Memory B cell (primary cell): ENCODE measurements around the gene PDE4D.
A peak's percentile ranks its signal among the peaks of the same experiment; 100 is the strongest.
"Not testable (repeated sequence)": the region's sequence is repeated elsewhere in the genome, so short reads cannot be mapped to it uniquely, and the experiment has no call there.

Source experiments
- ATAC-seq: fragments of 150-1000 bp; cut with Tn5 transposase; 2 replicates; pipeline ENCODE4 v1.10.0; 2021; ENCODE audit warnings: low read depth, mild to moderate bottlenecking, moderate library complexity
- DNase-seq, 2 donors: peaks; one replicate each; pipeline ENCODE4 v3.0.0; 2022; ENCODE audit warnings: low spot score in 2 of 2
- H3K27ac Mint-ChIP-seq: one replicate; pipeline ENCODE4 v1.8.0; 2022; ENCODE audit warnings: mild to moderate bottlenecking, moderate library complexity, mixed read lengths
- H3K27me3 Mint-ChIP-seq: one replicate; pipeline ENCODE4 v1.8.0; 2022; ENCODE audit warnings: mixed read lengths
- H3K36me3 Mint-ChIP-seq: one replicate; pipeline ENCODE4 v1.8.0; 2022; ENCODE audit warnings: mild to moderate bottlenecking, mixed read lengths
- H3K4me1 Mint-ChIP-seq: one replicate; pipeline ENCODE4 v1.8.0; 2022; ENCODE audit warnings: mixed read lengths
- H3K4me3 Mint-ChIP-seq: one replicate; pipeline ENCODE4 v1.8.0; 2022; ENCODE audit warnings: mild to moderate bottlenecking, moderate library complexity, mixed read lengths
- H3K9me3 Mint-ChIP-seq: one replicate; pipeline ENCODE4 v1.8.0; 2022; ENCODE audit warnings: mixed read lengths

Gene PDE4D

DNA sequence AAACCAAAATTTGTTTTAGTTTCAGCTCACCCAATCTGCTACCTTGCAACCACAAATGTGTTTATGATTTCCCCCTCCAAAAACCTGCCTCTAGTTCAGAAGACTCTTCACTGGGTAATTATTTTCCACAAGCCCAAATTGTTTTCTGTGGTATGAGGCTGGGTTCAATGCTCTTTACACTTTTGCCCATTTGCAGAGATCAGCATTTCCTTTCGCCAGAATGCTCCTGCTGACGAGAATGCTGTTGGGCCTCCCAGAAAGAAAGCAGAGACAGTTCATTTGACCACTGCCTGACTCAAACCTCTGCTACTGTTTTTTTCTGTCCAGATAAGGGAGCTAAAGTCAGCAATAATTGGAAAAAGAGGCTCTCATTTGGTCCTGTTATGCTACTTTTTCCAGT lies 427.3 kb downstream of the PDE4D start:
- H3K27ac Mint-ChIP-seq = no peak overlapping the region
- H3K27me3 Mint-ChIP-seq = no peaks in the 10 kb centered on the region
- DNase-seq (no peak), ATAC-seq (no peak)
- H3K4me3 Mint-ChIP-seq = no peak overlapping the region
- no peaks in the 10 kb centered on the region for H3K4me1 Mint-ChIP-seq
- peaks cover 3% of the 10 kb centered on the region for H3K36me3 Mint-ChIP-seq
- H3K9me3 Mint-ChIP-seq = no peaks in the 10 kb centered on the region

DNA sequence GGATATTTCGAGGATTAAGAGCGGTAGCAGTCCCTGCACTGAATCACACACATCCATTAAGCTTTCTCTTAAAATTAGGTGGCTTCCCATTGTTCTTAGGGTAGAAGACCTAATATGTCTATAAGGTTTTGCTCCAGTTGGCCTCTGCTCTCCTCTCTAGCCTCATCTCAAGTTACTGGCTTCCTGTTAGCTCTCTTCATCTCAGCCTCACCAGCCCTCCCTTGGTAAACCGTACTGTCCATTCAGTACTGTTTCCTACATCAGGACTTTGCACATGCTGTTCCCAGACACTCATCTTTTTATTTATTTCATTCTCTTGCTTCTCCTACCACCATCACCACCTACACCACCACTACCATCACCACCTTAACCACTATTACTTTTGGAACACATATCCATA lies 428.6 kb downstream of the PDE4D start:
- ATAC-seq = no peak
- Mint-ChIP-seq H3K27me3 (no peaks in the 10 kb centered on the region), H3K36me3 (peaks cover 3% of the 10 kb centered on the region), H3K4me3 (no peak overlapping the region), H3K4me1 (no peaks in the 10 kb centered on the region), H3K27ac (no peak overlapping the region), H3K9me3 (no peaks in the 10 kb centered on the region)
- DNase-seq = no peak

DNA sequence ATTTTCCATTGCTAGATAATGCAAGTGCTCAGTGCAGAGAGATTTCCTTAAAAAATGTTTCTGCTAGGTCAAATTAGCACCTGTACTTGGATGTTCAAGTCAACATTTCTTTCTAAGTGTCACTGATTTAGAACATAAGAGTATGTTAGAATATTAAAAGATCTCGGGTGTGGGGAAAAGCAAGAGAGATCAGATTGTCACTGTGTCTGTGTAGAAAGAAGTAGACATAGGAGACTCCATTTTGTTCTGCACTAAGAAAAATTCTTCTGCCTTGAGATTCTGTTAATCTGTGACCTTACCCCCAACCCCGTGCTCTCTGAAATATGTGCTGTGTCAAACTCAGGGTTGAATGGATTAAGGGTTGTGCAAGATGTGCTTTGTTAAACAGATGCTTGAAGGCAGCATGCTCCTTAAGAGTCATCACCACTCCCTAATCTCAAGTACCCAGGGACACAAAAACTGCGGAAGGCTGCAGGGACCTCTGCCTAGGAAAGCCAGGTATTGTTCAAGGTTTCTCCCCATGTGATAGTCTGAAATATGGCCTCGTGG lies 429.8 kb downstream of the PDE4D start:
- not testable (repeated sequence) for H3K4me1 Mint-ChIP-seq, ATAC-seq, H3K36me3 Mint-ChIP-seq, H3K27ac Mint-ChIP-seq, H3K27me3 Mint-ChIP-seq, H3K4me3 Mint-ChIP-seq, DNase-seq, H3K9me3 Mint-ChIP-seq

DNA sequence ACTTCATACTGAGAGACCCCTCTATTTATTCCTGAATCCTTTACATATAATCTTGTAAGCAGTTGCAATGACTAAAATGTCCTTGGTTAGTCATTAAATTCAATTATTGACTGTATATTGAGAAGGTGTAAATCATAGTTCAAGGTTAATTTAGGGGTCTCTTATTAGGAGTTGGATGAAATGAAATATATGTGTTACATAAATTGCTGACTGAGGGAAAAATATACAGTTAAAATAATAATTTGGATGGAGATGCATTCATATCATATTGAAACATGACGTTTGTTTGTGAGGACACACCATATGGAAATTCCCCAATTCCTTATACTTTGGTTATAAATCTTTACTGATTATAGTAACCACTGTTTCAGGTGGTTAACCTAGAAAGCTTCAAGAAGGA lies 430.6 kb downstream of the PDE4D start:
- no peak for ATAC-seq
- no peak for DNase-seq
- Mint-ChIP-seq H3K27ac (no peak overlapping the region), H3K4me1 (no peaks in the 10 kb centered on the region), H3K36me3 (peaks cover 3% of the 10 kb centered on the region), H3K9me3 (no peaks in the 10 kb centered on the region), H3K4me3 (no peak overlapping the region), H3K27me3 (no peaks in the 10 kb centered on the region)

DNA sequence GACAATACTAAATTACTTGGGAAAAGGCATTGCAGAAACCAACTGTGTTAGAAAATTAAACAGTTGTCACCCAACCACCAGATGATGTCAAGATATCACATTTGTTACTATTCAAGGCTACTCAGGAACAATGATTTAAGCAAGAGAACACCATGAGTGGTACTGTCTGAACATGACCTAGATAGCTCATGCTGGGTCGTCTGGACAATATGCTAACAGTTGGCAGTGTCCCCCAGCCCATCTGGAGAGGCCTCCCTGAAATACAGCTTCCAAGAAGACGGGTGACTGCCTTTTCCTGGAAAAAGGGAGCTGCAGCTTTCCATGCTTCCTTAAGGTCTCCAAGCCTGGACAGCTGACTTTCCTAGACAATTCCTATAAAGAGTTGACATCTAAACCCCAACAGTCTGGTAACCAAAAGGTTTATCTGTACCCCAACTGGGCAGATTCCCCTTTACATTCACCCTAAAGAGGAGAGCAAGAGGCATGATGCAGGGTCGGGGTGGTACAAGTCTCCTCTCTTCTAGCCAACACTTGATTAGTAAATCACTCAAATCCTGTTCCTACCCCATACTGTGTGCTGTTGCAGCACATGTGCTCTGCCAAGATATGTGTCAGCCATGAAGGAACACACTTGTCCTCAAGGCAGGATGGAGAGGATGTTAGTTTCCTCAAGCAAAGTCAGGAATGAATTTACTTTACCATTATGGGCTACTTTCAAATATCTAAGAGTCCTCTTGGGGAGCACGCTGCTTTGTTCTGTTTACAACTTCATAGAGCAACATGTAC lies 433.0 kb downstream of the PDE4D start:
- Mint-ChIP-seq H3K27me3 (no peaks in the 10 kb centered on the region), H3K4me1 (no peaks in the 10 kb centered on the region), H3K4me3 (no peak overlapping the region), H3K9me3 (peaks cover 3% of the 10 kb centered on the region), H3K36me3 (peaks cover 7% of the 10 kb centered on the region), H3K27ac (no peak overlapping the region)
- no peak for DNase-seq
- no peak for ATAC-seq

DNA sequence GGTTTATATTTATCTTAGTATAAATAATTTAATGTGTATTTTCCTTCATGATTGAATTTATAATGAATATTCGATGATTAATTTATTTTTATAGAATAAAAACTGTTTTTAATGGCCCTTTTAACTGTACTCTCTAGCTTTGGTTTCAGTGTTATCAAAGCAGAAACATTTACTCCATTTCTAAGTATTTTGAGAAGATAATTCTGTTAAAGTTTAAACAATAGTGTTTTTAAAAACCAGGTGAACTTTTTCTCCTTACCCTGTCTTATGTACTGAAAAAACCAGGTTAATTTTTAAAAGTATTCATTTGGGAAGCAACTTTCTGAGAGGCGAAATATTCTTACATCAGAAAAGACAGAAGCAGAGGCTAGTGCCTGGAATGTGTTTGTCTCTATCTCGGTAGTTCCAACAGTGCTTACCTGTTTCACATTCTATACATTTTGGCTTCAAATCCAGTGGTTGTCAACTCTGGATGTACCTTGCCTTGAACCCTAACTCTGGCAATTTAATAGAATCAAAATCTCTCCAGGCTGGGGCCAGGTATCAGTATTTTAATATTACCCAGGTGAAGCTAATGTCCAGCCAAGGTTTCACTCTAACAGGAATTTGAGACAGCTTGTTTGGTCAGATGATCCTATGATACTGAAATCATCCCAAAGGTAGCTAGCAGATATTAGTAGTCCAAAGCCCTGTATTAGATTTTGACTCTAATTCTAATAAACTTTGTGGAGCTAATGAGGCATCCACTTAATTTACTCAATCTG lies 434.4 kb downstream of the PDE4D start:
- Mint-ChIP-seq H3K36me3 (peaks cover 10% of the 10 kb centered on the region), H3K4me3 (no peak overlapping the region)

DNA sequence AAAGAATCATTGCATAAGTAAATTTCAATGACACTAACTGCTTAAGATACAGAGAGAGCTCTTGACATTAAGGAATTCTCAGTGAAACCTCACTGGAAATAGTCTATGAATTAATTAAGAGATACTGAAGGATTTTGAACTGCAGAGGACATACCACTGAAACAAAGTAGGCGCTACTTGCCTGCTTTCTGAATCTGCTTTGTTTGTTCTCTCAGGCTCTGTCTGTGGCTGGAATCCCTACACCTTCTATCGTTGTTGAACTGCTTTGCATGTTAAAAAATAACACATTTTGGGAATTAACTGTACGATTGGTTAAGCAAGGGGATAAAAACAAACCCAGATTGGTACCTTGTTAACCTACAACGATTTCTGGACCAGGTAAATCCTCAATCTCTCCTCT lies 435.2 kb downstream of the PDE4D start:
- peaks cover 3% of the 10 kb centered on the region for H3K9me3 Mint-ChIP-seq
- H3K27me3 Mint-ChIP-seq = no peaks in the 10 kb centered on the region
- no peaks in the 10 kb centered on the region for H3K4me1 Mint-ChIP-seq
- no peak overlapping the region for H3K27ac Mint-ChIP-seq
- no peak for DNase-seq
- no peak overlapping the region for H3K4me3 Mint-ChIP-seq
- ATAC-seq = no peak
- H3K36me3 Mint-ChIP-seq = peaks cover 10% of the 10 kb centered on the region

More for the DNA sequence above, 434.4 kb downstream of the PDE4D start:
- H3K4me1 Mint-ChIP-seq = no peaks in the 10 kb centered on the region
- ATAC-seq (no peak), DNase-seq (no peak)
- H3K9me3 Mint-ChIP-seq = peaks cover 3% of the 10 kb centered on the region
- H3K27ac Mint-ChIP-seq = no peak overlapping the region
- no peaks in the 10 kb centered on the region for H3K27me3 Mint-ChIP-seq

DNA sequence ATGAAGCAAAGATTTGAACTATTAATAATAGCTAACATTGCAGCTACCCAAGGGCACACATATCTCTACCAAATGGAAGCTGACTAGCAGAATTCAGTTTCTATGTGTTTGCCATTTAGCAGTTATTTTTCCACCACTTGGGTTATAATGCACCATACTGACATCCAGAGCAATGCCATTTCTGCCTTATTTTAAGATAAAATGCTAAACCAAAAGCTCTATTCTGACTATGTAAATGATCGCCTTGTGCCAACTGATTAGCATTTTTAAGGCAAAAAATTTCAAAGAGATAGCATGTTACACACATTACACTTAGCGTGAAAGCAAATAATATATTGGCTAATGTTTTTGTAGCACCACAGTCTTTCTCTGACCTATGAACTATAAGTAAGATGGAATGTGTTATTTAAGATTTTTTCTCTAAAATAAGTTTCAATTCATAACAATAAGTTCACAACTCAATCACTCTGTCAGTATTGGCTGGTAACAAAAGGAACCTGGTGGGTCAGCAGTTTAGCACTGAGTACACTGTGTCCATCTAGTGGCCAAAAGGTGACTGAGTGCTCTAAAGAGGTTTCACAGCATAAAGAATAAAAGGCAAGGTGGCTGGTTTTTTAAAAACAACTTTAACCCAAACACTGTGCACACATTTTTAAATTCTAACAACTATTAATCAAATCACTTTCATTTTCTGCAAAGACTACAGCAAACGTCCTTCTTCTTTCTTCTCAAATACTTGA lies 443.5 kb downstream of the PDE4D start:
- peaks cover 3% of the 10 kb centered on the region for H3K9me3 Mint-ChIP-seq
- DNase-seq (no peak), ATAC-seq (no peak)
- H3K4me1 Mint-ChIP-seq = no peaks in the 10 kb centered on the region
- H3K27me3 Mint-ChIP-seq = no peaks in the 10 kb centered on the region
- peaks cover 4% of the 10 kb centered on the region for H3K36me3 Mint-ChIP-seq
- no peak overlapping the region for H3K4me3 Mint-ChIP-seq
- no peak overlapping the region for H3K27ac Mint-ChIP-seq

DNA sequence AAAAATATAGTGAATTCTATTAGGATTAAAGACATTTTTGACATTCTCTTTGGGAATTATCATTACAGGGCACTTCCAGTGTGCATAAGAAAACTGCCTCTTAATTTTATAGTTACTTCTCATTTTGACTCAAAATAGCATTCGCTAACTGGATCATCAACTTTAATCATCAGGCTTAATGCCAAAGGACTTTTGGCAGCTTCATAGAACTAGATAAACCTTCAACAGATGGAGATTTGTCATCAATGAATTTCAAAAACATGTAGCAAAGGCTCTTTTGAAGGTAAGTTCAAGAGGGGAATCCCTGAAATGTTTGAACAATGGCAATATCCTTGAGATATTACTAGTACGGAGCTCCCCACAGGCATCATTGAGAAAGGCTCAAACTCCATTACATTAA lies 447.2 kb downstream of the PDE4D start:
- Mint-ChIP-seq H3K9me3 (peaks cover 3% of the 10 kb centered on the region), H3K4me1 (no peaks in the 10 kb centered on the region), H3K4me3 (no peak overlapping the region), H3K27me3 (no peaks in the 10 kb centered on the region), H3K36me3 (peaks cover 10% of the 10 kb centered on the region), H3K27ac (no peak overlapping the region)
- no peak for DNase-seq
- ATAC-seq = no peak

DNA sequence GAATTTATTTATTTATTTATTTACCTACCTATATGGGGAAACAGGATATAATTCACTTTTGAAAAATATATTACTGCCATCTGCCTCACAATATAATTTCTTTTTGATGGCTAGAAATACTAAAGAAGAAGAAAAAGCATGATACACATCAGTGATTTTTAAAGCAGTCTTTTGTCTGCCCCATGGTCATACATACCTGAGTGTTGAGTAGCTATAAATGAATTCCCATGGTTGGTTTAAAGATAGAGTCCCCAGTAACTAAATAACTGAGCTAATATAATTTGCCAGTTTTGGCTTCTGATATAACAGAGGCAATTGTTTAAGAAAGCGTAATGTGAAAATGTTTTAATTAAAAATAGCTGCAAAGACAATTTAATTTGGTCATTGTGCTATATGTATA lies 447.8 kb downstream of the PDE4D start:
- Mint-ChIP-seq H3K27me3 (no peaks in the 10 kb centered on the region), H3K4me3 (no peak overlapping the region), H3K9me3 (peaks cover 3% of the 10 kb centered on the region), H3K27ac (no peak overlapping the region), H3K36me3 (peaks cover 10% of the 10 kb centered on the region), H3K4me1 (no peaks in the 10 kb centered on the region)
- DNase-seq (no peak), ATAC-seq (no peak)

DNA sequence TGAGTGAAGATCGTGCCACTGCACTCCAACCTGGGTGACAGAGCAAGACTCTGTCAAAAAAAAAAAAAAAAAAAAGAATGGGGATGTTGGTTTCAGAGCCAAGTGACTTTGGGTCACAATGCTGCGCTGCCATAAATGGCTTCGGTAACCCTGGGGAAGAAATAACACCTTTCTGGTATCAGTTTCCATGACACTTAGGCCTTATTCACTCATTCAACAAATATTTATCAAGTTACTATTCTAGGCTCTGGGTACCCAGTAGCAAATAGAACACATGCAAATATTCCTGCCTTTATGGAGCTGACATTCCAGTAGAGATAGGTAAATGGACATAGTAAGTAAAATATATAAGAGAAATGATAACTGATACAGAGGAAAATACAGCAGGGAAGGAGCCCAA lies 454.2 kb downstream of the PDE4D start:
- Mint-ChIP-seq H3K36me3 (peaks cover 5% of the 10 kb centered on the region), H3K27ac (no peak overlapping the region), H3K4me1 (no peaks in the 10 kb centered on the region), H3K9me3 (no peaks in the 10 kb centered on the region), H3K4me3 (no peak overlapping the region), H3K27me3 (no peaks in the 10 kb centered on the region)
- no peak for DNase-seq
- no peak for ATAC-seq

DNA sequence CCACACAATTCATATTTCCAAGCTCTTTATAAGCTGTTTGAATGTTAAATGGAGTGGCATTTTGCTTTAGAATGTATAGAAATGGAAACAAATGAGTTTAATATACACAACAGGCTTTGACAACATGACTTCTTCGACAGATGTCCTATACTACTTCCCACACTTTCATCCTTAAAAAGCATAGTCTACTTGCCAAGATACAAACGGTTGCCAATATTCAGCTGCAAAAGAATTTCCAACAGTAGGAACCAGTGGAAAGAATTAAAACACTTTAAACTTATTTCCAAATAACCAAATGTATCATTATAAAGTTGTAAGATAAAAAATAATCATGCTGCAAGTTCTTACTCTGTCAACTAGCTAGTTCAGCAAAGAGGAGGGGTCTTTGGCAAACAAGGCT lies 456.4 kb downstream of the PDE4D start:
- H3K27ac Mint-ChIP-seq = no peak overlapping the region
- H3K9me3 Mint-ChIP-seq = no peaks in the 10 kb centered on the region
- no peak for DNase-seq
- H3K4me1 Mint-ChIP-seq = no peaks in the 10 kb centered on the region
- no peaks in the 10 kb centered on the region for H3K36me3 Mint-ChIP-seq
- H3K4me3 Mint-ChIP-seq = no peak overlapping the region
- H3K27me3 Mint-ChIP-seq = no peaks in the 10 kb centered on the region
- no peak for ATAC-seq

DNA sequence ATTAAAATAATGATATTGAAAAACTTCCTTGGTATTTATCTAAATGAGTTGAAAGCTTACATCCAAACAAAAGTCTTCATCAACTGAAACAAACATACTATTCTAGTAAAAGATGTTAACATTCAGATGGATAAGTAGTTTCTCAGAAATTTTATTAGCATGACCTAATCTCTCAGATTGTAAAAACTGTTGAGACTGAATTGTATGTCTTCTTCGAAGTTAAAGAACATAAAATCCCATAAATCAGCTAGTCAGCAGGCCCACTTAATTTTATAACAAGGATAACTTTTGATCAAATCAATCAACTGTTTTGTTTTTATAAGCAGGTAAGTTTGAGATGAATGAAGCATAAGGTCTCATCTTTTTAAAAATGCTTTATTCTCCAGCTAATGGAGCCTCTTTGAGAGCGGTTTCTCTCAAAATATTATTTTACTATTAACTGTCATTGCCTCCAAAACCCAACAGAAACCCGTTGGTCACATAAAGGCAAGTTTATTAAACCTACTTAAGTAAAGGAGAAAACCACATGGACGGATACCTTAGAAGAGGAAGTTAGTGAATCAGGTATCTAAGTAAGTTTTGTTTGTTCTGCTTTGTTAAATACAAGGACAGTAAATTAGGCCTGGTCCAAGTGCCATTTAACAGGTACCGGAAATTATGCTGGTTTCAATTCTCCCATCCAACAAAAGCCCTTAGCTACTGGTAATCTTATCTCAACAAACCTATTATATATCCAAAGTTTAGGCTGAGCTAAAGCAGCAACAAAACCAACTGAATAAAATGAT lies 457.0 kb downstream of the PDE4D start:
- Mint-ChIP-seq H3K4me1 (no peaks in the 10 kb centered on the region), H3K27ac (no peak overlapping the region), H3K27me3 (no peaks in the 10 kb centered on the region), H3K4me3 (no peak overlapping the region), H3K9me3 (no peaks in the 10 kb centered on the region), H3K36me3 (no peaks in the 10 kb centered on the region)
- ATAC-seq = peak; percentile 52
- no peak for DNase-seq
